NCI-H146 (cell line): ENCODE measurements around the gene FAM8A1.

Experiments used
- DNase-seq: peaks from one replicate; lab custom pipeline; 2025; lab: John Stamatoyannopoulos, UW

Gene FAM8A1

GRCh38 chr6:17602888-17603287, 2.8 kb downstream of the FAM8A1 start:
- no peak for DNase-seq

GRCh38 chr6:17606606-17607005, 6.5 kb downstream of the FAM8A1 start:
- no peak for DNase-seq

GRCh38 chr6:17610835-17611234, 10.7 kb downstream of the FAM8A1 start:
- no peak for DNase-seq

GRCh38 chr6:17612048-17612447, 11.9 kb downstream of the FAM8A1 start:
- no peak for DNase-seq

GRCh38 chr6:17615794-17616193, 15.7 kb downstream of the FAM8A1 start:
- DNase-seq: no peak

GRCh38 chr6:17621003-17621402, 20.9 kb downstream of the FAM8A1 start:
- no peak for DNase-seq

- DNase-seq: no peak
Measured at GRCh38 chr6:17622144-17622543, 22.0 kb downstream of the FAM8A1 start.

- DNase-seq: no peak
Measured at GRCh38 chr6:17624396-17624795, 24.3 kb downstream of the FAM8A1 start.

GRCh38 chr6:17628873-17629272, 28.8 kb downstream of the FAM8A1 start:
- no peak for DNase-seq

GRCh38 chr6:17629824-17630510, 29.9 kb downstream of the FAM8A1 start:
- no peak for DNase-seq

- DNase-seq: no peak
Measured at GRCh38 chr6:17630511-17631073, 30.5 kb downstream of the FAM8A1 start.

GRCh38 chr6:17632934-17633333, 32.8 kb downstream of the FAM8A1 start:
- DNase-seq: no peak

- no peak for DNase-seq
Measured at GRCh38 chr6:17633465-17634188, 33.5 kb downstream of the FAM8A1 start.

- DNase-seq: no peak
Measured at GRCh38 chr6:17635568-17635967, 35.5 kb downstream of the FAM8A1 start.

- DNase-seq: no peak
Measured at GRCh38 chr6:17638212-17638715, 38.2 kb downstream of the FAM8A1 start.

- DNase-seq: no peak
Measured at GRCh38 chr6:17640477-17640917, 40.4 kb downstream of the FAM8A1 start.

GRCh38 chr6:17648745-17649144, 48.6 kb downstream of the FAM8A1 start:
- DNase-seq: no peak

- DNase-seq: no peak
Measured at GRCh38 chr6:17650656-17651309, 50.7 kb downstream of the FAM8A1 start.

- DNase-seq: no peak
Measured at GRCh38 chr6:17653198-17653882, 53.2 kb downstream of the FAM8A1 start.

- DNase-seq: no peak
Measured at GRCh38 chr6:17656092-17656491, 56.0 kb downstream of the FAM8A1 start.

GRCh38 chr6:17656644-17657043, 56.5 kb downstream of the FAM8A1 start:
- DNase-seq: no peak
